GM23338 (cell line): ENCODE results near the gene RCOR1. TPM values are rescaled to one million over a fixed set of nuclear protein-coding genes. Genes with fewer than 3 reads are reported as not detected.

Source experiments
- ATAC-seq: fragments of 200-7000 bp; cut with Tn5 transposase; 3 replicates; pipeline ENCODE4 v1.9.1; 2020
- DNase-seq: peaks from one replicate; pipeline ENCODE4 v3.0.0-alpha.2; 2015; ENCODE audit warnings: low spot score
- H2AFZ ChIP-seq: fragments of 200-600 bp; sonication (generic); 2 replicates; pipeline ENCODE4 v1.8.0; 2016; ENCODE audit warnings: antibody characterized with exemption, mild to moderate bottlenecking, moderate library complexity
- H3F3A ChIP-seq: fragments of 200-600 bp; sonication (generic); replicated peaks from 2 replicates; pipeline ENCODE4 v1.8.0; 2017; ENCODE audit warnings: antibody characterized with exemption, mixed run types, low read depth
- H3K27ac ChIP-seq: fragments of 200-600 bp; sonication (generic); 2 replicates; pipeline ENCODE4 v1.6.1; 2016; ENCODE audit warnings: low read depth
- H3K27me3 ChIP-seq: fragments of 200-600 bp; sonication (generic); 2 replicates; pipeline ENCODE4 v1.8.0; 2016; ENCODE audit warnings: mild to moderate bottlenecking, mixed run types, moderate library complexity; ENCODE audit not compliant: insufficient read depth
- H3K36me3 ChIP-seq: fragments of 200-600 bp; sonication (generic); 2 replicates; pipeline ENCODE4 v1.8.0; 2016; ENCODE audit warnings: mild to moderate bottlenecking; ENCODE audit not compliant: insufficient read depth
- H3K4me1 ChIP-seq: fragments of 200-600 bp; sonication (generic); 2 replicates; pipeline ENCODE4 v1.8.0; 2016; ENCODE audit warnings: mild to moderate bottlenecking, moderate library complexity; ENCODE audit not compliant: insufficient read depth
- H3K4me2 ChIP-seq: fragments of 200-600 bp; sonication (generic); 2 replicates; pipeline ENCODE4 v1.7.1; 2017; ENCODE audit warnings: mixed run types
- H3K4me3 ChIP-seq: fragments of 200-600 bp; sonication (generic); 2 replicates; pipeline ENCODE4 v1.6.1; 2016; ENCODE audit warnings: mixed run types
- H3K79me2 ChIP-seq: fragments of 200-600 bp; sonication (generic); replicated peaks from 2 replicates; pipeline ENCODE4 v1.8.0; 2017; ENCODE audit warnings: mild to moderate bottlenecking; ENCODE audit not compliant: insufficient read depth
- H3K9me2 ChIP-seq: fragments of 200-600 bp; sonication (generic); 2 replicates; pipeline ENCODE4 v1.8.0; 2017; ENCODE audit not compliant: insufficient read depth
- H4K20me1 ChIP-seq: fragments of 200-600 bp; sonication (generic); replicated peaks from 2 replicates; pipeline ENCODE4 v1.8.0; 2017; ENCODE audit warnings: mild to moderate bottlenecking; ENCODE audit not compliant: insufficient read depth
- H3K27ac Mint-ChIP-seq: 2 replicates; pipeline ENCODE4 v1.8.0; 2020; ENCODE audit warnings: inconsistent platforms, mild to moderate bottlenecking, moderate library complexity, mixed read lengths
- H3K27me3 Mint-ChIP-seq: 3 replicates; pipeline ENCODE4 v1.8.0; 2022; ENCODE audit warnings: low read depth, mild to moderate bottlenecking, moderate library complexity, mixed read lengths, inconsistent platforms; ENCODE audit not compliant: insufficient read depth, poor library complexity
- H3K36me3 Mint-ChIP-seq: 3 replicates; pipeline ENCODE4 v1.8.0; 2021; ENCODE audit warnings: low read depth, mild to moderate bottlenecking, inconsistent platforms, moderate library complexity, mixed read lengths
- H3K4me1 Mint-ChIP-seq: 3 replicates; pipeline ENCODE4 v1.8.0; 2020; ENCODE audit warnings: mild to moderate bottlenecking, inconsistent platforms, mixed read lengths
- H3K4me3 Mint-ChIP-seq: 3 replicates; pipeline ENCODE4 v1.8.0; 2021; ENCODE audit warnings: moderate library complexity, mild to moderate bottlenecking, inconsistent platforms, mixed read lengths
- H3K9me3 Mint-ChIP-seq: 3 replicates; pipeline ENCODE4 v1.8.0; 2020; ENCODE audit warnings: moderate library complexity, mild to moderate bottlenecking, inconsistent platforms, mixed read lengths
- CREB1 ChIP-seq: fragments of 250-450 bp; sonication (Bioruptor Pico); IDR thresholded peaks from 2 replicates; pipeline ENCODE4 v1.5.0; 2020; ENCODE audit warnings: low read depth, mild to moderate bottlenecking, moderate library complexity
- CTCF ChIP-seq, 2 experiments: fragments of 200-600 bp in 1 of 2; sonication (generic) in 1 of 2; conservative IDR thresholded peaks; 2 replicates each; pipeline versions ENCODE4 v1.5.1 to v1.6.1; 2016 to 2017; ENCODE audit warnings: antibody characterized with exemption in 2 of 2, low read depth in 2 of 2, mild to moderate bottlenecking in 2 of 2, moderate library complexity in 1 of 2
- ETS1 ChIP-seq: IDR thresholded peaks from 2 replicates; pipeline ENCODE4 v1.6.1; 2016; ENCODE audit warnings: antibody characterized with exemption
- JUNB ChIP-seq: IDR thresholded peaks from one replicate; pipeline ENCODE4 v1.6.1; 2016; ENCODE audit warnings: antibody characterized with exemption; ENCODE audit not compliant: unreplicated experiment
- NANOG ChIP-seq: IDR thresholded peaks from 2 replicates; pipeline ENCODE4 v1.6.1; 2016; ENCODE audit warnings: antibody characterized with exemption, borderline replicate concordance
- POLR2AphosphoS5 ChIP-seq: IDR thresholded peaks from 2 replicates; pipeline ENCODE4 v1.6.1; 2016; ENCODE audit warnings: antibody characterized with exemption, low read depth
- STAT1 ChIP-seq: IDR thresholded peaks from one replicate; pipeline ENCODE4 v1.6.1; 2016; ENCODE audit warnings: antibody characterized with exemption; ENCODE audit not compliant: unreplicated experiment
- ZNF114 ChIP-seq: fragments of 250-450 bp; sonication (Bioruptor Pico); IDR thresholded peaks from 2 replicates; pipeline ENCODE4 v1.5.0; 2020; ENCODE audit warnings: mild to moderate bottlenecking, moderate library complexity
- ZNF331 ChIP-seq: fragments of 250-450 bp; sonication (Bioruptor Pico); IDR thresholded peaks from 2 replicates; pipeline ENCODE4 v1.5.0; 2020; ENCODE audit warnings: low read depth, mild to moderate bottlenecking, moderate library complexity
- ZNF462 ChIP-seq: fragments of 250-450 bp; sonication (Bioruptor Pico); IDR thresholded peaks from 2 replicates; pipeline ENCODE4 v1.5.0; 2020; ENCODE audit warnings: mild to moderate bottlenecking, moderate library complexity
- polyA plus RNA-seq: library from polyadenylated mRNA; unstranded; fragments of >200 nt; fragmentation: Nextera tagmentation; extraction: Ambion mirVana; gene quantifications from 2 replicates; pipeline ENCODE4 v1.2.1, GENCODE V29; 2016
- total RNA-seq: library from RNA; depleted of rRNA; stranded (reverse); fragments of >200 nt; shearing (Covaris generic); gene quantifications from 2 replicates; pipeline ENCODE4 v1.2.3, GENCODE V29; 2014

The RCOR1 gene
- total and polyA plus RNA-seq, 2 experiments from 2014 or later: 7.6 to 26.1 TPM

- no peaks in the 10 kb centered on the region for H3K27me3 ChIP-seq
- H4K20me1 ChIP-seq: peaks cover 16% of the 10 kb centered on the region; the same call in 1 of the 2 replicates
- H2AFZ ChIP-seq: peak overlapping the region; percentile 83; the same call in 1 of the 2 replicates
- peak overlapping the region; percentile 93 for H3K4me3 ChIP-seq
- ATAC-seq: peak; percentile 32
- H3K27ac ChIP-seq: peak overlapping the region; percentile 100
- no peaks in the 10 kb centered on the region; the same call in 1 of the 2 replicates for H3K36me3 ChIP-seq
- no peaks in the 10 kb centered on the region for H3K9me3 Mint-ChIP-seq
- H3K27me3 Mint-ChIP-seq: peaks cover 8% of the 10 kb centered on the region
- H3K36me3 Mint-ChIP-seq: peaks cover 15% of the 10 kb centered on the region
- peaks cover 33% of the 10 kb centered on the region for H3K4me1 Mint-ChIP-seq
- H3K9me2 ChIP-seq: no peaks in the 10 kb centered on the region
- H3F3A ChIP-seq: 0 out of 2 replicates have a peak, but pooled peaks cover 11% of the 10 kb centered on the region
- H3K27ac Mint-ChIP-seq: 0 out of 2 replicates have a peak overlapping the region, but pooled peaks have one; percentile 31
- peak overlapping the region; percentile 92 for H3K4me2 ChIP-seq
- H3K4me1 ChIP-seq: peaks cover 19% of the 10 kb centered on the region
- H3K79me2 ChIP-seq: peaks cover 34% of the 10 kb centered on the region
- TF ChIP-seq ETS1 (no peak), ZNF462 (CRISPR knock-in tag) (no peak), JUNB (no peak), POLR2AphosphoS5 (no peak), STAT1 (no peak), NANOG (no peak), ZNF114 (CRISPR knock-in tag) (no peak), CREB1 (no peak), CTCF (conservative IDR thresholded peaks at IDR 0.05; ENCODE audit: low read depth in 2 of 2) (no peak), ZNF331 (CRISPR knock-in tag) (no peak)
- H3K4me3 Mint-ChIP-seq: peak overlapping the region; percentile 85
- DNase-seq: peak; percentile 68
Observed at GRCh38 chr14:102591372-102591943, 991 bp upstream of the RCOR1 start.
